Neutrophil (primary cell): Measurements from ENCODE around the gene CBY3.
"Not testable (repeated sequence)": the region's sequence is repeated elsewhere in the genome, so short reads cannot be mapped to it uniquely, and the experiment has no call there.

Experiments used
- H3K27ac ChIP-seq: fragments of 200-600 bp; sonication (generic); 2 replicates; pipeline ENCODE4 v1.5.1; 2016; ENCODE audit warnings: mild to moderate bottlenecking, moderate library complexity
- H3K27me3 ChIP-seq: fragments of 200-600 bp; sonication (generic); 2 replicates; pipeline ENCODE4 v1.6.0; 2016; ENCODE audit warnings: mild to moderate bottlenecking
- H3K36me3 ChIP-seq: fragments of 200-600 bp; sonication (generic); 2 replicates; pipeline ENCODE4 v1.5.1; 2017
- H3K4me1 ChIP-seq, 2 experiments: fragments of 200-600 bp in 1 of 2; sonication (generic) in 1 of 2; 1 replicate in 1 of 2; 2 replicates in 1 of 2; pipeline versions ENCODE4 v1.5.1 to v1.6.1; 2013 to 2016; ENCODE audit warnings: low read depth in 1 of 2, low read length in 1 of 2, mild to moderate bottlenecking in 1 of 2, moderate library complexity in 1 of 2; ENCODE audit not compliant: control insufficient read depth in 1 of 2, insufficient read depth in 1 of 2
- H3K4me3 ChIP-seq, 2 experiments: fragments of 200-600 bp in 1 of 2; sonication (generic) in 1 of 2; 1 replicate in 1 of 2; 2 replicates in 1 of 2; pipeline ENCODE4 v1.5.1; 2013 to 2016; ENCODE audit warnings: low read depth in 1 of 2, low read length in 1 of 2, mild to moderate bottlenecking in 1 of 2, moderate library complexity in 1 of 2
- H3K9me3 ChIP-seq: fragments of 200-600 bp; sonication (generic); 2 replicates; pipeline ENCODE4 v1.5.1; 2016
- CTCF ChIP-seq: fragments of 200-600 bp; sonication (generic); IDR thresholded peaks from 2 replicates; pipeline ENCODE4 v1.5.1; 2016; ENCODE audit warnings: antibody characterized with exemption

Gene CBY3

GRCh38 chr5:179668391-179668790, 12.4 kb downstream of the CBY3 start:
- TF ChIP-seq CTCF: peak; percentile 58
- Histone ChIP-seq H3K36me3 (peaks cover 18% of the 10 kb centered on the region), H3K9me3 (no peaks in the 10 kb centered on the region), H3K4me1 (peaks cover 16 to 20% of the 10 kb centered on the region in 2 experiments), H3K4me3 (no peak overlapping the region), H3K27me3 (no peaks in the 10 kb centered on the region), H3K27ac (no peak overlapping the region)

- not testable (repeated sequence) for H3K27me3 ChIP-seq, H3K9me3 ChIP-seq, H3K27ac ChIP-seq, H3K4me3 ChIP-seq
- Histone ChIP-seq H3K4me1 (peaks cover 6 to 10% of the 10 kb centered on the region in 2 experiments), H3K36me3 (peaks cover 19% of the 10 kb centered on the region)
These were observed 19.2 kb downstream of the CBY3 start for GRCh38 chr5:179661647-179662046.

- not testable (repeated sequence) for H3K27me3 ChIP-seq, H3K9me3 ChIP-seq, H3K36me3 ChIP-seq
- Histone ChIP-seq H3K4me3 (peak overlapping the region; percentile 50 to 52), H3K4me1 (peaks cover 6 to 10% of the 10 kb centered on the region in 2 experiments), H3K27ac (peak overlapping the region; percentile 35)
These were observed 22.5 kb downstream of the CBY3 start for GRCh38 chr5:179658179-179658856.

- not testable (repeated sequence) for H3K4me3 ChIP-seq, H3K27ac ChIP-seq, H3K36me3 ChIP-seq, H3K9me3 ChIP-seq, H3K27me3 ChIP-seq
- peaks cover 6 to 10% of the 10 kb centered on the region in 2 experiments for H3K4me1 ChIP-seq
- TF ChIP-seq CTCF: peak; percentile 12
These were observed 23.3 kb downstream of the CBY3 start for GRCh38 chr5:179657302-179658178.

GRCh38 chr5:179653135-179653534, 27.7 kb downstream of the CBY3 start:
- H3K4me1 ChIP-seq, H3K36me3 ChIP-seq, H3K27ac ChIP-seq, H3K9me3 ChIP-seq, H3K27me3 ChIP-seq, H3K4me3 ChIP-seq: not testable (repeated sequence)

- not testable (repeated sequence) for H3K27me3 ChIP-seq, H3K4me3 ChIP-seq, H3K36me3 ChIP-seq, H3K9me3 ChIP-seq, H3K4me1 ChIP-seq, H3K27ac ChIP-seq
These were observed 30.6 kb downstream of the CBY3 start for GRCh38 chr5:179650245-179650644.

- H3K36me3 ChIP-seq, H3K27ac ChIP-seq, H3K9me3 ChIP-seq, H3K4me1 ChIP-seq, H3K4me3 ChIP-seq, H3K27me3 ChIP-seq: not testable (repeated sequence)
These were observed 31.6 kb downstream of the CBY3 start for GRCh38 chr5:179649166-179649703.

- no peaks in the 10 kb centered on the region for H3K4me1 ChIP-seq
- no peak overlapping the region for H3K27ac ChIP-seq
- H3K36me3 ChIP-seq: no peaks in the 10 kb centered on the region
- no peak overlapping the region for H3K4me3 ChIP-seq
- H3K27me3 ChIP-seq: no peaks in the 10 kb centered on the region
- H3K9me3 ChIP-seq: no peaks in the 10 kb centered on the region
- TF ChIP-seq CTCF: no peak
These were observed 32.4 kb downstream of the CBY3 start for GRCh38 chr5:179648410-179648809.

- H3K4me3 ChIP-seq, H3K36me3 ChIP-seq, H3K9me3 ChIP-seq, H3K27me3 ChIP-seq, H3K4me1 ChIP-seq, H3K27ac ChIP-seq: not testable (repeated sequence)
These were observed 36.1 kb downstream of the CBY3 start for GRCh38 chr5:179644766-179645165.

GRCh38 chr5:179643141-179643920, 37.5 kb downstream of the CBY3 start:
- H3K4me3 ChIP-seq, H3K9me3 ChIP-seq: not testable (repeated sequence)

More at GRCh38 chr5:179643141-179643920, 37.5 kb downstream of the CBY3 start:
- H3K36me3 ChIP-seq, H3K27ac ChIP-seq, H3K4me1 ChIP-seq, H3K27me3 ChIP-seq: not testable (repeated sequence)
